Ascending aorta (tissue), 2 donors: Measurements from ENCODE around the gene MPRIP. TPM values are rescaled to one million over a fixed set of nuclear protein-coding genes. Genes with fewer than 3 reads are reported as not detected.
"Not testable (repeated sequence)": the region's sequence is repeated elsewhere in the genome, so short reads cannot be mapped to it uniquely, and the experiment has no call there.

Experiments used
- DNase-seq, 2 donors: peaks; one replicate each; pipeline ENCODE4 v3.0.0-alpha.2; 2019; ENCODE audit warnings: low spot score in 2 of 2
- H3K27ac ChIP-seq, 2 donors: fragments of 200-600 bp; sonication (generic); one replicate each; pipeline ENCODE4 v1.5.1; 2016 to 2017; ENCODE audit warnings: mild to moderate bottlenecking in 1 of 2
- H3K27me3 ChIP-seq: fragments of 200-600 bp; sonication (generic); one replicate; pipeline ENCODE4 v1.5.1; 2017
- H3K36me3 ChIP-seq, 2 donors: fragments of 200-600 bp; sonication (generic); one replicate each; pipeline ENCODE4 v1.5.1; 2016
- H3K4me1 ChIP-seq, 2 donors: fragments of 200-600 bp; sonication (generic); one replicate each; pipeline ENCODE4 v1.5.1; 2016 to 2017; ENCODE audit warnings: mild to moderate bottlenecking in 1 of 2
- H3K4me3 ChIP-seq, 2 donors: fragments of 200-600 bp; sonication (generic); one replicate each; pipeline ENCODE4 v1.5.1; 2016 to 2017; ENCODE audit warnings: mild to moderate bottlenecking in 1 of 2
- H3K9me3 ChIP-seq, 2 donors: fragments of 200-600 bp; sonication (generic); one replicate each; pipeline ENCODE4 v1.5.1; 2016
- CTCF ChIP-seq, 3 experiments: fragments of 200-600 bp in 2 of 3; fragments of 450-650 bp in 1 of 3; sonication (generic) in 2 of 3; IDR thresholded peaks; one replicate each; pipeline ENCODE4 v1.5.1; 2016 to 2019; ENCODE audit warnings: antibody characterized with exemption in 3 of 3, mild to moderate bottlenecking in 1 of 3, moderate library complexity in 1 of 3
- intact Hi-C: fragments of 100-400 bp; cut with DNase I; formaldehyde crosslinking; loops from one replicate; pipeline ENCODE4 v1.15.1; 2023
- total RNA-seq: library from RNA; depleted of rRNA; stranded (reverse); fragments of >200 nt; gene quantifications from one replicate; pipeline ENCODE4 v1.1.0, GENCODE V29; 2016

MPRIP gene
- total RNA-seq, 1 donor from 2014 or later: 246 TPM

- Histone ChIP-seq H3K9me3 (no peaks in the 10 kb centered on the region), H3K36me3 (peaks cover 74 to 96% of the 10 kb centered on the region in 2 donors), H3K27ac (peak overlapping the region in 1 of 2 donors; percentile 31), H3K4me1 (peaks cover 6 to 8% of the 10 kb centered on the region in 2 donors), H3K27me3 (no peaks in the 10 kb centered on the region), H3K4me3 (no peak overlapping the region)
- intact Hi-C loops: no loop called here
- no peak for DNase-seq
- TF ChIP-seq CTCF (IDR thresholded peaks at IDR 0.05): no peak
Observed at GRCh38 chr17:17157041-17157440, 114.8 kb downstream of the MPRIP start.

- H3K27me3 ChIP-seq, H3K9me3 ChIP-seq, intact Hi-C loops, H3K4me1 ChIP-seq, H3K4me3 ChIP-seq, DNase-seq, H3K27ac ChIP-seq: not testable (repeated sequence)
- peaks cover 81 to 99% of the 10 kb centered on the region in 2 donors for H3K36me3 ChIP-seq
Observed at GRCh38 chr17:17158506-17158905, 116.2 kb downstream of the MPRIP start.

- H3K4me3 ChIP-seq: no peak overlapping the region
- no peaks in the 10 kb centered on the region for H3K9me3 ChIP-seq
- no peaks in the 10 kb centered on the region for H3K4me1 ChIP-seq
- peaks cover 81 to 99% of the 10 kb centered on the region in 2 donors for H3K36me3 ChIP-seq
- no peak for TF ChIP-seq CTCF (IDR thresholded peaks at IDR 0.05)
- H3K27me3 ChIP-seq: no peaks in the 10 kb centered on the region
- intact Hi-C loops: no loop called here
- DNase-seq: no peak
- H3K27ac ChIP-seq: no peak overlapping the region
Observed at GRCh38 chr17:17159571-17159970, 117.3 kb downstream of the MPRIP start.

- DNase-seq: no peak
- intact Hi-C loops: no loop called here
- Histone ChIP-seq H3K4me1 (no peaks in the 10 kb centered on the region), H3K27ac (no peak overlapping the region), H3K4me3 (no peak overlapping the region), H3K27me3 (no peaks in the 10 kb centered on the region), H3K36me3 (peaks cover 82 to 99% of the 10 kb centered on the region in 2 donors), H3K9me3 (no peaks in the 10 kb centered on the region)
- no peak for TF ChIP-seq CTCF (IDR thresholded peaks at IDR 0.05)
Observed at GRCh38 chr17:17161121-17161520, 118.9 kb downstream of the MPRIP start.

GRCh38 chr17:17161759-17162158 is 119.5 kb downstream of the MPRIP start:
- no peaks in the 10 kb centered on the region for H3K27me3 ChIP-seq
- no peak for TF ChIP-seq CTCF (IDR thresholded peaks at IDR 0.05)
- DNase-seq: no peak
- H3K27ac ChIP-seq: no peak overlapping the region
- intact Hi-C loops: no loop called here
- H3K36me3 ChIP-seq: peaks cover 86 to 99% of the 10 kb centered on the region in 2 donors
- H3K4me3 ChIP-seq: no peak overlapping the region
- no peaks in the 10 kb centered on the region for H3K4me1 ChIP-seq
- H3K9me3 ChIP-seq: no peaks in the 10 kb centered on the region

GRCh38 chr17:17164156-17164555 is 121.9 kb downstream of the MPRIP start:
- Histone ChIP-seq H3K9me3 (no peaks in the 10 kb centered on the region), H3K4me1 (no peaks in the 10 kb centered on the region), H3K27ac (no peak overlapping the region), H3K27me3 (no peaks in the 10 kb centered on the region), H3K36me3 (peaks cover 79 to 90% of the 10 kb centered on the region in 2 donors), H3K4me3 (no peak overlapping the region)
- intact Hi-C loops: no loop called here
- DNase-seq: no peak
- TF ChIP-seq CTCF (IDR thresholded peaks at IDR 0.05): no peak
